Fibroblast of skin of abdomen (primary cell): ENCODE results near the gene ZFPL1.
A peak's percentile ranks its signal among the peaks of the same experiment; 100 is the strongest.

ENCODE experiments used
- DNase-seq: peaks from one replicate; pipeline ENCODE4 v3.0.0-alpha.2; 2013

The ZFPL1 gene

GRCh38 chr11:65095974-65096806, 12.2 kb downstream of the ZFPL1 start, which contains the start of gene VPS51:
VPS51 (plus strand) TSS chr11:65096214; CDS start chr11:65096251, 37 bp downstream.
- peak; percentile 89 for DNase-seq

GRCh38 chr11:65096926-65097325, 12.9 kb downstream of the ZFPL1 start:
- no peak for DNase-seq

- DNase-seq: no peak
Measured at GRCh38 chr11:65100674-65101350, 16.8 kb downstream of the ZFPL1 start.

- no peak for DNase-seq
Measured at GRCh38 chr11:65102142-65103095, 18.4 kb downstream of the ZFPL1 start.

GRCh38 chr11:65103476-65103875, 19.5 kb downstream of the ZFPL1 start:
- no peak for DNase-seq

GRCh38 chr11:65104628-65105027, 20.6 kb downstream of the ZFPL1 start:
- no peak for DNase-seq

- DNase-seq: no peak
Measured at GRCh38 chr11:65107078-65107477, 23.1 kb downstream of the ZFPL1 start.

- DNase-seq: no peak
Measured at GRCh38 chr11:65107751-65108468, 23.9 kb downstream of the ZFPL1 start.

GRCh38 chr11:65108469-65109123, 24.6 kb downstream of the ZFPL1 start:
- DNase-seq: no peak

- DNase-seq: no peak
Measured at GRCh38 chr11:65109231-65110198, 25.5 kb downstream of the ZFPL1 start.

- DNase-seq: peak; percentile 69
Measured at GRCh38 chr11:65110354-65110861, 26.4 kb downstream of the ZFPL1 start.

- no peak for DNase-seq
Measured at GRCh38 chr11:65111159-65111743, 27.2 kb downstream of the ZFPL1 start.

- peak; percentile 85 for DNase-seq
Measured at GRCh38 chr11:65111744-65112545, 27.9 kb downstream of the ZFPL1 start, which contains the start of gene TM7SF2. TM7SF2 (plus strand) TSS chr11:65111872; CDS start chr11:65112016, 144 bp downstream.

GRCh38 chr11:65112546-65113360, 28.7 kb downstream of the ZFPL1 start:
- no peak for DNase-seq

GRCh38 chr11:65113361-65113756, 29.3 kb downstream of the ZFPL1 start:
- DNase-seq: no peak

GRCh38 chr11:65113839-65114238, 29.8 kb downstream of the ZFPL1 start:
- DNase-seq: no peak

GRCh38 chr11:65114538-65115171, 30.6 kb downstream of the ZFPL1 start:
- DNase-seq: no peak
